Peyer's patch (tissue), 4 donors: ENCODE results near the gene OR4B1. TPM values are rescaled to one million over a fixed set of nuclear protein-coding genes. Genes with fewer than 3 reads are reported as not detected.

Source experiments
- DNase-seq, 3 donors: peaks; one replicate each; pipeline ENCODE4 v3.0.0-alpha.2; 2017 to 2019
- H3K27ac ChIP-seq, 4 donors: fragments of 200-600 bp; sonication (generic); one replicate each; pipeline ENCODE4 v1.5.1; 2016 to 2019
- H3K27me3 ChIP-seq, 2 donors: fragments of 200-600 bp; sonication (generic); one replicate each; pipeline ENCODE4 v1.5.1; 2019
- H3K36me3 ChIP-seq, 3 donors: fragments of 200-600 bp; sonication (generic); one replicate each; pipeline ENCODE4 v1.5.1; 2016 to 2019
- H3K4me1 ChIP-seq, 4 donors: fragments of 200-600 bp; sonication (generic); one replicate each; pipeline ENCODE4 v1.5.1; 2016 to 2019
- H3K4me3 ChIP-seq, 4 donors: fragments of 200-600 bp; sonication (generic); 1 replicate in 3 of 4; 2 replicates in 1 of 4; pipeline ENCODE4 v1.5.1; 2016 to 2019; ENCODE audit warnings: mild to moderate bottlenecking in 1 of 4
- H3K9me3 ChIP-seq, 4 donors: fragments of 200-600 bp; sonication (generic); one replicate each; pipeline ENCODE4 v1.5.1; 2016 to 2019; ENCODE audit warnings: mild to moderate bottlenecking in 1 of 4
- POLR2A ChIP-seq, 2 donors: fragments of 450-650 bp; IDR thresholded peaks; one replicate each; pipeline ENCODE4 v1.5.1; 2017; ENCODE audit warnings: antibody characterized with exemption in 2 of 2, mild to moderate bottlenecking in 2 of 2, moderate library complexity in 2 of 2
- total RNA-seq, 4 donors: library from RNA; depleted of rRNA; stranded (reverse); fragments of >200 nt; gene quantifications; one replicate each; pipeline ENCODE4 v1.1.0, GENCODE V29; 2016
- TF ChIP-seq, protein P1 (sequence below), 6 experiments: fragments of 450-650 bp in 4 of 6; fragments of 200-600 bp in 2 of 6; sonication (generic) in 1 of 6; IDR thresholded peaks; one replicate each; pipeline ENCODE4 v1.5.1; 2017 to 2019; ENCODE audit warnings: antibody characterized with exemption in 6 of 6, mild to moderate bottlenecking in 3 of 6, moderate library complexity in 1 of 6

The OR4B1 gene, protein sequence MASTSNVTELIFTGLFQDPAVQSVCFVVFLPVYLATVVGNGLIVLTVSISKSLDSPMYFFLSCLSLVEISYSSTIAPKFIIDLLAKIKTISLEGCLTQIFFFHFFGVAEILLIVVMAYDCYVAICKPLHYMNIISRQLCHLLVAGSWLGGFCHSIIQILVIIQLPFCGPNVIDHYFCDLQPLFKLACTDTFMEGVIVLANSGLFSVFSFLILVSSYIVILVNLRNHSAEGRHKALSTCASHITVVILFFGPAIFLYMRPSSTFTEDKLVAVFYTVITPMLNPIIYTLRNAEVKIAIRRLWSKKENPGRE
- not detected for total RNA-seq

DNA sequence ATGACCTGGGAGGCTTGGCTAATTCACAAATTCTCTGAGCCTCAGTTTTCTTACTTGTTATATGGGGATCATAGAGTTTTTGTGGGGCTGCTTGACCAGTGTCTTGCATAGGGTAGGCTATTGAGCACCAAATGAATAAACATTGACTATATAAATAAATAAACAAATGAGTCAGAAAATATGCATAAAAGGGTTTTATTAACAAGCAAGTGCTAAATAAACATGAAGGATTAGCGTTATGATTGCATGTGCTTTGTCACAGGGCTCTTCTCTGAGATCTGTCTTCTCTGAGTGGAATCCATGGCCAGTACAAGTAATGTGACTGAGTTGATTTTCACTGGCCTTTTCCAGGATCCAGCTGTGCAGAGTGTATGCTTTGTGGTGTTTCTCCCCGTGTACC, at the start of gene OR4B1:
Gene OR4B1 (plus strand): TSS at position 301 of the 400 bp plus-strand sequence. CDS start 0 bp downstream, at position 301.
- DNase-seq = no peak
- no peak within 1 kb of the TSS for H3K27ac ChIP-seq

DNA sequence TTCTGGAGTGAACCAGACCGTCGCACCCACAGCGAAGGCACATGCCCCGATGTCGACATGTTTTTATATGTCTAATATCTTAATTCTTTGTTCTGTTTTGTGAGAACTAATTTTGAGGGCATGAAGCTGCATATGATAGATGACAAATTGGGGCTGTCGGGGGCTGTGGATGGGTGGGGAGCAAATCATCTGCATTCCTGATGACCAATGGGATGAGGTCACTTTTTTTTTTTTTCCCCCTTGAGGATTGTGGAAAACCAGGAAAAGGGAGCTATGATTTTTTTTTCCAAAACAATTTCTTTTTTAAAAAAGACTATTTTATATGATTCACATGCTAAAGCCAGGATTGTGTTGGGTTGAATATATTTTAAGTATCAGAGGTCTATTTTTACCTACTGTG, 49.2 kb upstream of the OR4B1 start:
- Histone ChIP-seq H3K27me3 (no peaks in the 10 kb centered on the region), H3K9me3 (no peaks in the 10 kb centered on the region), H3K27ac (no peak overlapping the region), H3K4me3 (no peak overlapping the region), H3K4me1 (peaks cover 0 to 17% (median 0%) of the 10 kb centered on the region in 4 donors), H3K36me3 (peaks cover 0 to 30% (median 0%) of the 10 kb centered on the region in 3 donors)
- DNase-seq = no peak
- no peak for TF ChIP-seq POLR2A (IDR thresholded peaks at IDR 0.05)
- TF ChIP-seq, protein P1, sequence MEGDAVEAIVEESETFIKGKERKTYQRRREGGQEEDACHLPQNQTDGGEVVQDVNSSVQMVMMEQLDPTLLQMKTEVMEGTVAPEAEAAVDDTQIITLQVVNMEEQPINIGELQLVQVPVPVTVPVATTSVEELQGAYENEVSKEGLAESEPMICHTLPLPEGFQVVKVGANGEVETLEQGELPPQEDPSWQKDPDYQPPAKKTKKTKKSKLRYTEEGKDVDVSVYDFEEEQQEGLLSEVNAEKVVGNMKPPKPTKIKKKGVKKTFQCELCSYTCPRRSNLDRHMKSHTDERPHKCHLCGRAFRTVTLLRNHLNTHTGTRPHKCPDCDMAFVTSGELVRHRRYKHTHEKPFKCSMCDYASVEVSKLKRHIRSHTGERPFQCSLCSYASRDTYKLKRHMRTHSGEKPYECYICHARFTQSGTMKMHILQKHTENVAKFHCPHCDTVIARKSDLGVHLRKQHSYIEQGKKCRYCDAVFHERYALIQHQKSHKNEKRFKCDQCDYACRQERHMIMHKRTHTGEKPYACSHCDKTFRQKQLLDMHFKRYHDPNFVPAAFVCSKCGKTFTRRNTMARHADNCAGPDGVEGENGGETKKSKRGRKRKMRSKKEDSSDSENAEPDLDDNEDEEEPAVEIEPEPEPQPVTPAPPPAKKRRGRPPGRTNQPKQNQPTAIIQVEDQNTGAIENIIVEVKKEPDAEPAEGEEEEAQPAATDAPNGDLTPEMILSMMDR (IDR thresholded peaks at IDR 0.05) = no peak

More for the DNA sequence above, at the start of gene OR4B1:
- H3K36me3 ChIP-seq = no peaks in the 10 kb centered on the region
- H3K9me3 ChIP-seq = no peaks in the 10 kb centered on the region
- H3K27me3 ChIP-seq = no peaks in the 10 kb centered on the region
- no peak within 1 kb of the TSS for H3K4me3 ChIP-seq
- no peak for TF ChIP-seq POLR2A (IDR thresholded peaks at IDR 0.05)
- TF ChIP-seq, protein P1 (IDR thresholded peaks at IDR 0.05) = no peak
- no peaks in the 10 kb centered on the region for H3K4me1 ChIP-seq

- Histone ChIP-seq H3K9me3 (no peaks in the 10 kb centered on the region), H3K27me3 (no peaks in the 10 kb centered on the region), H3K4me3 (no peak overlapping the region), H3K36me3 (peaks cover 0 to 16% (median 0%) of the 10 kb centered on the region in 3 donors), H3K4me1 (peaks cover 0 to 17% (median 0%) of the 10 kb centered on the region in 4 donors), H3K27ac (no peak overlapping the region)
- no peak for DNase-seq
- TF ChIP-seq, protein P1 (IDR thresholded peaks at IDR 0.05) = no peak
- TF ChIP-seq POLR2A (IDR thresholded peaks at IDR 0.05) = no peak
Observed at GRCh38 chr11:48168815-48169214, 47.8 kb upstream of the OR4B1 start.

DNA sequence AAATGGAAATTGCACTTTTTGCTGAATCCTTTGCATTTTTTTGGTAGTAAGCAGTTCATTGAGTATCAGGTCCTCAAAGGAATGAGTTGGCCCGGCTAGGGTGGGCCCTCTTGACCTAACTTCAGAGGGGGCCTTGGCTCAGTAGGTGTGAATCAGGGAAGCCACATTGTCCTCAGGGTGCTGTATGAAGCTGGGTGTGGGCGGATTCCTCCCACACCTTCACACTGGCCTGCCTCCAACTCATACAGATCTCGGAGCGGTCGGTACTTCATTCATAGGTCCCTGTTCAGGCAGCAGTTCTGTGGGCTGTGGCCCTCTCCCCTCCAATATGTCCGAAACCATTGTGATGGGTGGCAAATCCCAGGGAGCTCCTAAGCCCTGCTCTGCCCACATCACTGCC, 47.4 kb upstream of the OR4B1 start:
- H3K36me3 ChIP-seq = peaks cover 0 to 12% (median 0%) of the 10 kb centered on the region in 3 donors
- H3K4me3 ChIP-seq = no peak overlapping the region
- no peak overlapping the region for H3K27ac ChIP-seq
- TF ChIP-seq, protein P1 (IDR thresholded peaks at IDR 0.05) = no peak
- no peak for TF ChIP-seq POLR2A (IDR thresholded peaks at IDR 0.05)
- H3K27me3 ChIP-seq = no peaks in the 10 kb centered on the region
- H3K4me1 ChIP-seq = peaks cover 0 to 17% (median 0%) of the 10 kb centered on the region in 4 donors
- H3K9me3 ChIP-seq = no peaks in the 10 kb centered on the region
- DNase-seq = no peak

DNA sequence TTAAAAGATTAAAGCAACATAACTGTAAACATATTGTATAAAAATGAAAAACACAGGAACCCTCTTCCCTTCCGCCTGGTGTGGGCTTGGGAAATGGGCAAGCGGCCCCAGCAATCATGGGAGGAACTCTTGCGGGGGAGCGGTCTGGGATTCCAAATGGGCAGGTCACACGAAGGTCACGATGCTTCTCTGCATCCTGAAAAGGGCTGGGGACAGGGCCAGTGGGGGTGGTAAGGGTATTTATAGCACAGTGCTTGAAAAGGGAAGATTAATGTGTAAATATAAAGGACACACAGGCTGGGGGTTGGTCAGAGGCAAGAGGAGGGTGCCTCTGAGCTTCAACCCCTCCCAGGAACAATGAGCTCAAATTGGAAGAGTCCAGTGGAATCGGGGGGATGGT, 46.9 kb upstream of the OR4B1 start:
- H3K4me3 ChIP-seq = no peak overlapping the region
- H3K27ac ChIP-seq = peak overlapping the region in 2 of 4 donors; percentile 3 to 28
- H3K27me3 ChIP-seq = no peaks in the 10 kb centered on the region
- H3K4me1 ChIP-seq = peaks cover 0 to 17% (median 0%) of the 10 kb centered on the region in 4 donors
- H3K36me3 ChIP-seq = peaks cover 0 to 8% (median 0%) of the 10 kb centered on the region in 3 donors
- TF ChIP-seq, protein P1 (IDR thresholded peaks at IDR 0.05) = no peak
- no peak for TF ChIP-seq POLR2A (IDR thresholded peaks at IDR 0.05)
- DNase-seq = no peak
- no peaks in the 10 kb centered on the region for H3K9me3 ChIP-seq
